Activated naive CD8-positive, alpha-beta T cell (primary cell): ENCODE measurements around the gene RNASE12.

Experiments
- H3K27ac Mint-ChIP-seq: one replicate; pipeline ENCODE4 v1.8.0; 2021; ENCODE audit warnings: mixed read lengths
- H3K27me3 Mint-ChIP-seq: one replicate; pipeline ENCODE4 v1.8.0; 2021; ENCODE audit warnings: mixed read lengths
- H3K36me3 Mint-ChIP-seq: one replicate; pipeline ENCODE4 v1.8.0; 2021; ENCODE audit warnings: mixed read lengths
- H3K4me1 Mint-ChIP-seq: one replicate; pipeline ENCODE4 v1.8.0; 2021; ENCODE audit warnings: low read depth, mixed read lengths
- H3K4me3 Mint-ChIP-seq: one replicate; pipeline ENCODE4 v1.8.0; 2021; ENCODE audit warnings: mild to moderate bottlenecking, mixed read lengths
- H3K9me3 Mint-ChIP-seq: one replicate; pipeline ENCODE4 v1.8.0; 2021; ENCODE audit warnings: low read depth, mixed read lengths

The RNASE12 gene

GRCh38 chr14:20591235-20591634 lies at the start of gene RNASE12:
Gene RNASE12, minus strand, starts transcription at chr14:20591376. Its CDS starts 653 bp downstream, at chr14:20590723.
- Mint-ChIP-seq H3K9me3 (no peaks in the 10 kb centered on the region), H3K27me3 (peaks cover 5% of the 10 kb centered on the region), H3K27ac (no peak within 1 kb of the TSS), H3K4me1 (no peaks in the 10 kb centered on the region), H3K4me3 (no peak within 1 kb of the TSS), H3K36me3 (no peaks in the 10 kb centered on the region)

- H3K9me3 Mint-ChIP-seq = no peaks in the 10 kb centered on the region
- no peaks in the 10 kb centered on the region for H3K27me3 Mint-ChIP-seq
- H3K27ac Mint-ChIP-seq = peak overlapping the region; percentile 88
- H3K4me3 Mint-ChIP-seq = peak overlapping the region; percentile 92
- H3K4me1 Mint-ChIP-seq = peaks cover 47% of the 10 kb centered on the region
- H3K36me3 Mint-ChIP-seq = no peaks in the 10 kb centered on the region
Observed at GRCh38 chr14:20632831-20633691, 41.9 kb upstream of the RNASE12 start.

- no peaks in the 10 kb centered on the region for H3K27me3 Mint-ChIP-seq
Observed at GRCh38 chr14:20632448-20632830, 41.3 kb upstream of the RNASE12 start.

GRCh38 chr14:20631880-20632389 lies 40.8 kb upstream of the RNASE12 start:
- no peaks in the 10 kb centered on the region for H3K9me3 Mint-ChIP-seq
- H3K36me3 Mint-ChIP-seq = no peaks in the 10 kb centered on the region
- H3K27ac Mint-ChIP-seq = no peak overlapping the region
- H3K4me1 Mint-ChIP-seq = peaks cover 59% of the 10 kb centered on the region
- no peaks in the 10 kb centered on the region for H3K27me3 Mint-ChIP-seq
- peak overlapping the region; percentile 92 for H3K4me3 Mint-ChIP-seq

More at GRCh38 chr14:20632448-20632830, 41.3 kb upstream of the RNASE12 start:
- Mint-ChIP-seq H3K27ac (peak overlapping the region; percentile 88), H3K4me3 (peak overlapping the region; percentile 92), H3K9me3 (no peaks in the 10 kb centered on the region), H3K4me1 (peaks cover 54% of the 10 kb centered on the region), H3K36me3 (no peaks in the 10 kb centered on the region)

GRCh38 chr14:20631023-20631879 lies 40.1 kb upstream of the RNASE12 start:
- H3K9me3 Mint-ChIP-seq = no peaks in the 10 kb centered on the region
- peak overlapping the region; percentile 92 for H3K4me3 Mint-ChIP-seq
- H3K4me1 Mint-ChIP-seq = peaks cover 65% of the 10 kb centered on the region
- H3K27ac Mint-ChIP-seq = peak overlapping the region; percentile 82
- H3K36me3 Mint-ChIP-seq = no peaks in the 10 kb centered on the region
- no peaks in the 10 kb centered on the region for H3K27me3 Mint-ChIP-seq

GRCh38 chr14:20630340-20631022 lies 39.3 kb upstream of the RNASE12 start:
- Mint-ChIP-seq H3K9me3 (no peaks in the 10 kb centered on the region), H3K4me1 (peaks cover 71% of the 10 kb centered on the region), H3K36me3 (no peaks in the 10 kb centered on the region), H3K27ac (peak overlapping the region; percentile 82), H3K27me3 (no peaks in the 10 kb centered on the region), H3K4me3 (peak overlapping the region; percentile 92)

GRCh38 chr14:20628063-20628854 lies 37.1 kb upstream of the RNASE12 start:
- peak overlapping the region; percentile 9 for H3K27ac Mint-ChIP-seq

GRCh38 chr14:20627346-20628027 lies 36.3 kb upstream of the RNASE12 start:
- Mint-ChIP-seq H3K27me3 (no peaks in the 10 kb centered on the region), H3K27ac (no peak overlapping the region), H3K36me3 (no peaks in the 10 kb centered on the region), H3K4me1 (peaks cover 84% of the 10 kb centered on the region), H3K4me3 (peak overlapping the region; percentile 68), H3K9me3 (no peaks in the 10 kb centered on the region)

More at GRCh38 chr14:20628063-20628854, 37.1 kb upstream of the RNASE12 start:
- Mint-ChIP-seq H3K4me3 (peak overlapping the region; percentile 49), H3K36me3 (no peaks in the 10 kb centered on the region), H3K9me3 (no peaks in the 10 kb centered on the region), H3K4me1 (peaks cover 85% of the 10 kb centered on the region), H3K27me3 (no peaks in the 10 kb centered on the region)

GRCh38 chr14:20626274-20626673 lies 35.1 kb upstream of the RNASE12 start:
- H3K27ac Mint-ChIP-seq = no peak overlapping the region
- H3K27me3 Mint-ChIP-seq = no peaks in the 10 kb centered on the region
- peaks cover 78% of the 10 kb centered on the region for H3K4me1 Mint-ChIP-seq
- H3K4me3 Mint-ChIP-seq = peak overlapping the region; percentile 87
- H3K36me3 Mint-ChIP-seq = no peaks in the 10 kb centered on the region
- H3K9me3 Mint-ChIP-seq = no peaks in the 10 kb centered on the region

GRCh38 chr14:20624495-20625070 lies 33.4 kb upstream of the RNASE12 start:
- Mint-ChIP-seq H3K4me3 (peak overlapping the region; percentile 87), H3K4me1 (peaks cover 65% of the 10 kb centered on the region), H3K27ac (peak overlapping the region; percentile 80), H3K36me3 (no peaks in the 10 kb centered on the region), H3K9me3 (no peaks in the 10 kb centered on the region), H3K27me3 (no peaks in the 10 kb centered on the region)

- no peaks in the 10 kb centered on the region for H3K27me3 Mint-ChIP-seq
- H3K27ac Mint-ChIP-seq = no peak overlapping the region
- H3K9me3 Mint-ChIP-seq = no peaks in the 10 kb centered on the region
- peak overlapping the region; percentile 87 for H3K4me3 Mint-ChIP-seq
- peaks cover 59% of the 10 kb centered on the region for H3K4me1 Mint-ChIP-seq
- H3K36me3 Mint-ChIP-seq = no peaks in the 10 kb centered on the region
Observed at GRCh38 chr14:20623798-20624197, 32.6 kb upstream of the RNASE12 start.

- Mint-ChIP-seq H3K27me3 (no peaks in the 10 kb centered on the region), H3K4me1 (peaks cover 53% of the 10 kb centered on the region), H3K27ac (no peak overlapping the region), H3K36me3 (no peaks in the 10 kb centered on the region), H3K4me3 (peak overlapping the region; percentile 75), H3K9me3 (no peaks in the 10 kb centered on the region)
Observed at GRCh38 chr14:20622816-20623291, 31.7 kb upstream of the RNASE12 start.
